ENCODE data around the gene C2.
"Not testable (repeated sequence)": the region's sequence is repeated elsewhere in the genome, so short reads cannot be mapped to it uniquely, and the experiment has no call there.

Gene C2

DNA sequence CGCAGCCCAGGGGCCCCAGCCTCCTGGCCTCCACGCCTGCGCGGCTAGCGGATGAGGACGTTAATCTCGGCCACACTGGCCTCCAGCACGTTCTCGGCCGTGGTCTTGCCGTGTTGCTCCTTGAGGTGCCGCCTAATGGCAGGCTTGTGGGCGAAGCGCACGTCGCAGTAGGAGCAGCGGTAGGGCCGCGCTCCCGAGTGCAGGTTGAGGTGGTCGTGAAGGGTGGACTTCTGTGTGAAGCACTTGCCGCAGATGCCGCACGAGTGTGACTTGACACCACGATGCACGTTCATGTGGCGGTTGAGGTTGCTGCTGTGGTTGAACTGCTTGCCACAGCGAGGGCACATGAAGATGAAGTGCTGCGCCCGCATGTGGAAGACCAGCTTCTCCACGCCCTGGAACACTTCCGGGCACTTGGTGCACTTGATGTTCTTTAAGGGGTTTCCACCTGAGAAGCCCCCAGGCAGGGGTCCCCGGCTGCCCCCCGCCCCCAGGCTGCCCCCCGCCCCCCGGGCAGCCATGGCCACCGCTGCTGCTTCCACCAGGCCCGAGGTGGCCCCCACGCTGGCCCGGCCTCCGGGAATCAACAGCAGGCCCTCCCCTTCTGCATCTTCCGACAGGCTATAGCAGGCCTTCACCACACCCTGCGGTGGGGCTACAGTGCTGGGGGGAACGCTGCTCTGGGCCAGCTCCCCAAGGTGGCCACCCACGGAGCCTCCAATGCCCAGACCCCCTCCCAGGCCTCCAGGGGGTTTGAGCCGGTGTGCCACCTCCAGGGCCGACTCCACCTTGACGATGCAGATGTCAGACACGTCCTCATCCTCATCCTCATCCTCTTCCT is 27.4 kb upstream of the C2 start:
- no peak for DNase-seq

- no peak for DNase-seq
These were observed 26.6 kb upstream of the C2 start for GRCh38 chr6:31900917-31901414.

DNA sequence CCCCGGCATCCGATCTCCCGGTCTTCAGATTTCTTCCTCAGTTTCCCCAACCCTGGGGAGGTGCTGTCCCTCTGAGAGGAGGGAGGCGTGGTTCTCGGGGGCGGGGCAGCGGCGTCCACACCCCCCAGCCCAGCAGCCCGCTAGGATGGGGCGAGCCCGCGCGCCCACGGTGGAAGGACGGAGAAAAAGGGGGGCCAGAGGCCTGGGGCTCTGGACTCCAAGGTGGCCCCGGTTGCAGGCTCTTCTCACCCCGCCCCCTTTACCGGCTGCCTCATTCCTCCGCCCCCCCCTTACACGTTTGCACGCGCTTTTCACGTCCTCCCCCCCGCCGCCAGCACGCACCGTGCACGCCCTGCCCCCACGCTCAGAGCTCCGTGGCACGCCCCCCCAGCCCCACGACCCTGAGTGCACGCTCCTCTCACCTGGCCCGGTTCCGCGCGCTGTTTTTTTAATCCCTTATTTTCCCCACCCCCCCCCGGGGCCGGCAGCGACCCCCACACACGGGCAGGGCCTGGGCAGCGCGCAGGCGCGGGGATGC is 26.0 kb upstream of the C2 start:
- DNase-seq, result no peak

GRCh38 chr6:31901953-31902643 is 25.4 kb upstream of the C2 start, which contains the start of gene ZBTB12:
TSS of gene ZBTB12 (minus strand) at chr6:31902086. CDS start at chr6:31901305, 781 bp downstream.
- DNase-seq, result peak; percentile 52

DNA sequence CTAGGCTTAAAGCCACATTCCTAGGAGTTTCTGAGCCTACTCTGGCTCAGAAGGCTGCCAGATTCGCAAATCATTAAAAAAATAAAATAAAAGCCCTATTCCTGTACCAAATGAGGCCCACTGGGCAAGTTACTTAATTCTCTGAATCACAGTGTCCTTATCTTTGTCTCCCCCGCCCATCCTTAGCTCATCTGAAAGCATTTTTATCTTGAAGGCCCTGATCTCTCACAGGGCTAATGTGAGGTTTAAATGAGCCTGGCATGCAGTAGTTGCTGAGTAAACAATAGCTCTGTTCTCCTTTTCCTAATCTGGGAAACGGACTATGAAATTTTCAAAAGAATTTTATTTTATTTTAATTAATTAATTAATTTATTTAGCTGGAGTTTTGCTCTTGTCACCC is 23.6 kb upstream of the C2 start:
- no peak for DNase-seq

DNA sequence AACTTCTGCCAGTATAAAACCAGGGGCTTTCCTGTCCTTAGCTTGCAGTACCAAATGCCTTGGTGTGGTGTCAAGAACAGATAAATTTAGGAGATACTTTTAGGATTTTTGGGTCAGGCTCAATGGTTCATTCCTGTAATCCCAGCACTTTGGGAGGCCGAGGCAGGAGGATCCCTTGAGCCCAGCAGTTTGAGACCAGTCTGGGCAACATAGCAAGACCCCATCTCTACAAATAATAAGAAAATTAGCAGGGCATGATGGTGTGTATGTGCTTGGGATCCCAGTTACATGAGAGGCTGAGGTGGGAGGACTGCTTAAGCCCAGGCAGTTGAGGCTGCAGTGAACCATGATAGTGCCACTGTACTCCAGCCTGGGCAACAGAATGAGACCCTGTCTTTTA is 22.5 kb upstream of the C2 start:
- DNase-seq, result no peak

GRCh38 chr6:31906122-31906521 is 21.4 kb upstream of the C2 start:
- no peak for DNase-seq

DNA sequence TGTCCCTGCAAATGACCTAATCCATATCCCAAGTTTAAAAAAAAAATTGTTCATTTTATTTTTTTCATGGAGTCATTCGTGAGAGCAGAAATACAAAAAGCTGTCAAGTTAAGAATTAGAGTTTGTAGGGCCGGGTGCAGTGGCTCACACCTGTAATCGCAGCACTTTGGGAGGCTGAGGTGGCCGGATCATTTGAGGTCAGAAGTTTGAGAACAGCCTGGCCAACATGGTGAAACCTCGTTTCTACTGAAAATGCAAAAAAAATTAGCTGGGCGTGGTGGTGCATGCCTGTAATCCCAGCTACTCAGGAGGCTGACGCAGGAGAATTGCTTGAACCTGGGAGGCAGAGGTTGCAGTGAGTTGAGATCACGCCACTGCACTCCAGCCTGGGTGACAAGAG is 20.8 kb upstream of the C2 start:
- DNase-seq, result not testable (repeated sequence)

DNA sequence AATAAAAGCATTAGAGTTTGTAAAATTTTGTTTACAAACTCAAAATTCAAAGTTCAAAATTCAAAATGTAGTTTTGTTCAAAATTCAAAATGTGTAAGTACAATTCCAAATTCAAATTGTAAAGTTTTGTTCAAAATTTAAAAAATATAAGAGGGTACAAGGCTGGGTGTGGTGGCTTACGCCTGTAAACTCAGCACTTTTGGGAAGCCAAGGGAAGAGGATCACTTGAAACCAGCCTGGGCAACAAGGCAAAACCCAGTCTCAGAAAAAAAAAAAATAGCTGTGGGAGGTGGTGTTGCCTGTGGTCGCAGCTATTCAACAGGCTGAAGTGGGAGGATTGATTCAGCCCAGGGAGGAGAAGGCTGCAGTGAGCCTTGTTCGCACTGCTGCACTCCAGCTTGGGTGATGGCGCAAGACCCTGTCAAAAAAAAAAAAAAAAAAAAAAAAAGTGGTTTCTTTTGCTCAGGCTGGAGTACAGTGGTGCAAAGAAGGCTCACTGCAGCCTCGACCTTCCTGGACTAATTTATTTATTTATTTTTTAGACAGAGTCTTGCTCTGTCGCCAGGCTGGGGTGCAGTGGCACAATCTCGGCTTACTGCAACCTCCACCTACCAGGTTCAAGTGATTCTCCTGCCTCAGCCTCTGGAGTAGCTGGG is 20.2 kb upstream of the C2 start:
- no peak for DNase-seq

DNA sequence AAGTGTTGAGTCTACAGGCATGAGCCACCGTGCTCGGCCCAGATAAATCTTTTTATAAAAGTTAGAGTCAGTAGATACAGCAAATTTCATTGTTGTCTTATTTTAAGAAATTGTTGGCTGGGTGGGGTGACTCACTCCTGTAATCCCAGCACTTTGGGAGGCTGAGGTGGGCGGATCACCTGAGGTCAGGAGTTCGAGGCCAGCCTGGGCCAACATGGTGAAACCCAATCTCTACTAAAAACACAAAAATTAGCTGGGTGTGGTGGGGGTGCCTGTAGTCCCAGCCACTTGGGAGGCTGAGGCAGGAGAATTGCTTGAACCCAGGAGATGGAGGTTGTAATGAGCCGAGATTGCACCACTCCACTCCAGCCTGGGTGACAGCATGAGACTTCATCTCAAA is 19.3 kb upstream of the C2 start:
- not testable (repeated sequence) for DNase-seq

DNA sequence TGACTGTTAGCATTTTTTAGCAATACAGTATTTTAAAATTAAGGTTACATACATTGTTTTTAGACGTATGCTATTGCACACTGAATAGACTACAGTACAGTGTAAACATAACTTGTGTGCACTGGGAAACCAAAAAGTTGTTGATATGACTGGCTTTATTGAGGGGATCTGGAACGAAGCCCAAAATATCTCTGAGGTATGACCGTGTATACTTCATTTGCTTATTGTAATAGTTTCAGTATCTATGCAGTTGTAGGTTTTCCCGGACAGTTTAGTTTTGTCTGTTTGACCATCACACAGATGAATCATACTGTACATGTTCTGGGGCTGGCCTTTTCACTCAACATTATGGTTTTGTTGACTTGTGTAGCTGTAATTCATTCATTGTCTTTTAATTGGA is 18.7 kb upstream of the C2 start:
- DNase-seq, result no peak

- DNase-seq, result not testable (repeated sequence)
These were observed 18.2 kb upstream of the C2 start for GRCh38 chr6:31909298-31909697.

DNA sequence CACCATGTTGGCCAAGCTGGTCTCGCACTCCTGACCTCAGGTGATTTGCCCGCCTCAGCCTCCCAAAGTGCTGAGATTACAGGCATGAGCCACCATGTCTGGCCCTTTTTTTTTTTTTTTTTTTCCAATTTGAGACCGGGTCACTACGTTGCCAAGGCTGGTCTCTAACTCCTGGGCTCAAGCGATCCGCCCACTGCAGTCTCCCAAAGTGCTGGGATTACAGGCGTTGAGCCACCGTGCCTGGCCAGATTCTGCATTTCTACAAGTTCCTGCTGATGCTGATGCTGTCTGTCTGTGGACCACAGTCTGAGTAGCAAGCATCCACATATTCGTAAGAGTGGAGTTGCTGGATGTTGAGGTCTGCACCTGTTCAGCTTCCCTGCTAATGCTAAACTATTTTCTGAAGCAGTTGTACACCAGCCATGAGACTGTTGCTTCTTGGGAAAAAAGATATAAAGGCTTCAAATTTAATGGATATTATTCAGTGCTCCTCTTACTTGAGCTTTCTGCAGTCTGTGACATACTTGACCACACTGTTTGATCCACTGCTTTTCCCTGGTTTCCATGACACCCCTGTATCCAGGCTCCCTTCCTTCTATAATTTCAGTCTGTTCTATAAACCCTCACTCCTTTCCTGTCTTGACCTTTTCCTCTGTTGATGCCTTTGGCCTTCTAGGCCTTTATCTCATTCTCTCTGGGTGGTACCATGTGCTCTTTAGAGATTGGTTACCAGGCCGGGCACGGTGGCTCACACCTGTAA is 15.5 kb upstream of the C2 start:
- DNase-seq, result no peak

- no peak for DNase-seq
These were observed 12.2 kb upstream of the C2 start for GRCh38 chr6:31915351-31915750.

DNA sequence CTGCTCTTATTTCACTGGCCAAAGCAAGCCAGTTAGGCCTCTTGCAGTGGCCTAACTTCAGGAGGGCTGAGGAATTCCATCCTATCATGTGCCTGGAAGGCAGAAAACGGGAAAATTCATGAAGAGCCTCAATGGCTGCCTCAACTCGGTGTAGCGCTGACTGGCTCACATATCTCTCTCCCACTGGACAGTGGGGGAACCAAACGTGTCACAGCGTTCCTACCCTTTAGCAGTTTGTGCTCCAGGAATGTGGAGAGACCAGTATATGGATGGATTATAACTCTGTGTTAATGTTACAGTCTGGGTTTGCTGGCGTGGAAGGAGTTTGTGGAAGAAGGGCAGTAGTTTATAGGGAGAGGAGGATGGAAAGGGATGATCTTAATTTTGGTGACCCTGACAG is 11.8 kb upstream of the C2 start:
- no peak for DNase-seq

DNA sequence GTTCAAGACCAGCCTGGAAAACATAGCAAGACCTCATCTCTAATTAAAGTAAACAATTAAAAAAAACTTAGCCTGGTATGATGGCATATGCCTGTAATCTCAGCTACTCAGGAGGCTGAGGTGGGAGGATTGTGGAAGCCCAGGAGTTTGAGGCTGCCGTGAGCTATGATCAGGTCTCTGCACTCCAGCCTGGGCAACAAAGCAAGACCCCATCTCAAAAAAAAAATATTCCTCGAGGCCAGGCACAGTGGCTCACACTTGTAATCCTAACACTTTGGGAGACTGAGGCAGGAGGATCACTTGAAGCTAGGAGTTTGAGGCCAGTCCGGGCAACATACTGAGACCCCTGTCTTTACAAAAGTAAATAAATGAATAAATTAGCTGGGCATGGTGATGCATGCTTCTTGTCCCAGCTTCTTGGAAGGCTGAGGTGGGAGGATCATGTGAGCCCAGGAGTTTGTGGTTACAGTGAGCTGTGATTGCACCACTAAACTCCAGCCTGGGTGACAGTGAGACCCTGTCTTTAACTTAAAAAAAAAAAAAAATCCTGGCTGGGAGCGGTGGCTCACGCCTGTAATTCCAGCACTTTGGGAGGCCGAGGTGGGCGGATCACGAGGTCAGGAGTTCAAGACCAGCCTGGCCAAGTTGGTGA is 9.3 kb upstream of the C2 start:
- DNase-seq, result no peak

- DNase-seq, result no peak
These were observed 7.8 kb upstream of the C2 start for GRCh38 chr6:31919624-31920303.

DNA sequence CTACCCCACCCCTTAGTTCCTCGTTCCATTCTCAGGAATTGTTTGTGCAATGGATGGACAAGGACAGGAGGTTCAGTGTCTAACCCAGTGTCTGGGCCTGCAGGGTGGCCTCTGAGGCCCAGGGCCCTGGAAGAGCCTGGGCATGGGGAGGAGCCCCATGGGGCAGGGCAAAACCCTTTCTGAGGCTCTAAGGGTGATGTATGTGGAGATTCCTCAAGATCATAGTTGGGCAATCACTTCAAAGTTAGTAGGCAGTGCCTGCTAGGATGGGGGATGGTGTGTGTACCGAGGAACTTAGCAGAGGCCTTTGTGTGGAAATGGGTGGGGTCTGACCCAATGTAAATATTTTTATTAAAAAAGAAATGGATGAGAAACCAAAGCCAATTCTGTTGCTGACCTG is 6.7 kb upstream of the C2 start:
- DNase-seq, result no peak

DNA sequence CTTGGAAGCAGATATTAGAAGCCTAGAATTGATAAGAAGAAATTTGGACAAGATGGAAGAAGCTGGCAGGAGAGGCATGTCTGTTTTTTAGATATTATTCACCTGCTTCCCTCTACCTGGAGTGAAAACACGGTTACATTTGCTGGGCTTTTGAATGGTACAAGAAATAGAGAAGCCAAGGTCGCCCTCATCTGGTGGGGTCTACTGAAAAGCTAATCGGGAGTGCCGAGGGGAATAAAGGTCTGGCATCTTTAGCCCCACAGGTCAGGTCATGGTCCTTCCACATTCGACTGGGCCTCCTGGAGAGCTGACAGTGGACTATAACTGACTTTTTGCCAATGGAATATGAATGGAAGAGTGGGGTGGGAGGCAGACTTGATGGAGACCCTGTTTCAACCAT is 4.6 kb upstream of the C2 start:
- DNase-seq, result no peak

- DNase-seq, result no peak
These were observed 550 bp downstream of the C2 start for GRCh38 chr6:31927863-31928671.

DNA sequence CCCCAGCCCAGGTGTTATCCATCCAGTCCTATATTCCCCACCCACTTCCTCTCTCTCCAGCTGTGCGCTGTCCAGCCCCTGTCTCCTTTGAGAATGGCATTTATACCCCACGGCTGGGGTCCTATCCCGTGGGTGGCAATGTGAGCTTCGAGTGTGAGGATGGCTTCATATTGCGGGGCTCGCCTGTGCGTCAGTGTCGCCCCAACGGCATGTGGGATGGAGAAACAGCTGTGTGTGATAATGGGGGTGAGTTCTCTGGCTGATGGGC is 1.1 kb downstream of the C2 start:
- no peak for DNase-seq
